Esophagus muscularis mucosa (tissue), 4 donors: ENCODE results near the gene PAM16. TPM values are rescaled to one million over a fixed set of nuclear protein-coding genes. Genes with fewer than 3 reads are reported as not detected.
A peak's percentile ranks its signal among the peaks of the same experiment; 100 is the strongest.

Experiments used
- DNase-seq: peaks from one replicate; pipeline ENCODE4 v3.0.0-alpha.2; 2017; ENCODE audit errors: extremely low spot score
- H3K27ac ChIP-seq, 4 donors: fragments of 200-600 bp; sonication (generic); replicated peaks in 1 of 4; 1 replicate in 3 of 4; 2 replicates in 1 of 4; pipeline ENCODE4 v1.5.1; 2016 to 2019; ENCODE audit warnings: mild to moderate bottlenecking in 1 of 4
- H3K27me3 ChIP-seq, 4 donors: fragments of 200-600 bp; sonication (generic); one replicate each; pipeline versions ENCODE4 v1.5.1 to v1.6.0; 2016 to 2019
- H3K36me3 ChIP-seq, 4 donors: fragments of 200-600 bp; sonication (generic); one replicate each; pipeline ENCODE4 v1.5.1; 2016 to 2019
- H3K4me1 ChIP-seq, 4 donors: fragments of 200-600 bp; sonication (generic); one replicate each; pipeline ENCODE4 v1.5.1; 2016 to 2019
- H3K4me3 ChIP-seq, 4 donors: fragments of 200-600 bp; sonication (generic); 1 replicate in 2 of 4; 2 replicates in 2 of 4; pipeline ENCODE4 v1.5.1; 2016 to 2019; ENCODE audit warnings: mild to moderate bottlenecking in 4 of 4, moderate library complexity in 1 of 4
- H3K9me3 ChIP-seq, 4 donors: fragments of 200-600 bp; sonication (generic); 1 replicate in 3 of 4; 2 replicates in 1 of 4; pipeline ENCODE4 v1.5.1; 2016 to 2019
- CTCF ChIP-seq, 3 experiments: fragments of 200-600 bp in 2 of 3; fragments of 450-650 bp in 1 of 3; sonication (generic) in 2 of 3; IDR thresholded peaks; one replicate each; pipeline ENCODE4 v1.5.1; 2017 to 2019; ENCODE audit warnings: antibody characterized with exemption in 3 of 3, mild to moderate bottlenecking in 2 of 3, moderate library complexity in 1 of 3
- EP300 ChIP-seq: sonication (generic); formaldehyde crosslinking; IDR thresholded peaks from one replicate; pipeline ENCODE4 v1.6.1; 2017; ENCODE audit warnings: antibody characterized with exemption
- POLR2A ChIP-seq: fragments of 450-650 bp; IDR thresholded peaks from one replicate; pipeline ENCODE4 v1.6.1; 2017; ENCODE audit warnings: antibody characterized with exemption, moderate library complexity, mild to moderate bottlenecking, low read depth
- POLR2AphosphoS5 ChIP-seq, 2 donors: sonication (generic); formaldehyde crosslinking; IDR thresholded peaks; one replicate each; pipeline ENCODE4 v1.6.1; 2017; ENCODE audit warnings: antibody characterized with exemption in 2 of 2
- WGBS: methylation state at CpG from one replicate; pipeline ENCODE4 v1.1.5; 2018; 5-methylcytosine and 5-hydroxymethylcytosine counted together
- intact Hi-C: fragments of 100-400 bp; cut with DNase I; formaldehyde crosslinking; loops from one replicate; pipeline ENCODE4 v1.15.1; 2023
- total RNA-seq, 4 donors: library from RNA; depleted of rRNA; stranded (reverse); fragments of >200 nt; gene quantifications; one replicate each; pipeline versions ENCODE4 v1.1.0 to v1.2.1, GENCODE V29; 2016

Gene PAM16
- total RNA-seq, 4 donors from 2014 or later: 24.5 to 44.1 (median 40.2) TPM

- TF ChIP-seq POLR2AphosphoS5 (IDR thresholded peaks at IDR 0.05): no peak
- peak overlapping the region; percentile 96 to 97 (median 96) for H3K27ac ChIP-seq
- WGBS: 68% methylated on average over 27 of the region's 37 CpGs
- no peaks in the 10 kb centered on the region for H3K27me3 ChIP-seq
- no peaks in the 10 kb centered on the region for H3K9me3 ChIP-seq
- H3K4me1 ChIP-seq: peaks cover 74 to 93% (median 92%) of the 10 kb centered on the region in 4 donors
- DNase-seq: no peak
- no peaks in the 10 kb centered on the region for H3K36me3 ChIP-seq
- peak overlapping the region in 3 of 4 donors; percentile 1 to 31 (median 12) for H3K4me3 ChIP-seq
- intact Hi-C loops: no loop called here
Observed at GRCh38 chr16:4319454-4320421, 31.4 kb downstream of the PAM16 start.

- 94% methylated on average over 2 of the region's 5 CpGs for WGBS
- Histone ChIP-seq H3K27ac (peak overlapping the region; percentile 96 to 97 (median 96)), H3K4me3 (peak overlapping the region in 1 of 4 donors; percentile 90), H3K9me3 (no peaks in the 10 kb centered on the region), H3K36me3 (no peaks in the 10 kb centered on the region), H3K4me1 (peaks cover 69 to 93% (median 92%) of the 10 kb centered on the region in 4 donors), H3K27me3 (no peaks in the 10 kb centered on the region)
- no peak for DNase-seq
- intact Hi-C loops: no loop called here
- TF ChIP-seq POLR2A (no peak), EP300 (no peak), POLR2AphosphoS5 (IDR thresholded peaks at IDR 0.05) (no peak), CTCF (IDR thresholded peaks at IDR 0.05) (no peak)
Observed at GRCh38 chr16:4318967-4319366, 32.2 kb downstream of the PAM16 start.

GRCh38 chr16:4318451-4318910 is 32.6 kb downstream of the PAM16 start:
- no peaks in the 10 kb centered on the region for H3K36me3 ChIP-seq
- intact Hi-C loops: no loop called here
- H3K4me1 ChIP-seq: peaks cover 69 to 93% (median 92%) of the 10 kb centered on the region in 4 donors
- no peak for TF ChIP-seq EP300
- no peak for TF ChIP-seq CTCF (IDR thresholded peaks at IDR 0.05)
- no peak for TF ChIP-seq POLR2A
- no peak for TF ChIP-seq POLR2AphosphoS5 (IDR thresholded peaks at IDR 0.05)
- no peak for DNase-seq
- no peaks in the 10 kb centered on the region for H3K27me3 ChIP-seq
- no peaks in the 10 kb centered on the region for H3K9me3 ChIP-seq
- WGBS: 65% methylated on average over 13 of the region's 13 CpGs
- H3K27ac ChIP-seq: peak overlapping the region; percentile 96 to 97 (median 96)
- H3K4me3 ChIP-seq: peak overlapping the region in 2 of 4 donors; percentile 73 to 90

GRCh38 chr16:4317532-4318450 is 33.3 kb downstream of the PAM16 start:
- H3K4me3 ChIP-seq: peak overlapping the region; percentile 73 to 90 (median 80)
- no peaks in the 10 kb centered on the region for H3K36me3 ChIP-seq
- TF ChIP-seq POLR2A (no peak), POLR2AphosphoS5 (IDR thresholded peaks at IDR 0.05) (no peak), EP300 (no peak), CTCF (IDR thresholded peaks at IDR 0.05) (no peak)
- H3K27me3 ChIP-seq: no peaks in the 10 kb centered on the region
- DNase-seq: no peak
- H3K4me1 ChIP-seq: peaks cover 63 to 88% (median 86%) of the 10 kb centered on the region in 4 donors
- H3K27ac ChIP-seq: peak overlapping the region; percentile 96 to 97 (median 96)
- intact Hi-C loops: no loop called here
- WGBS: 39% methylated on average over 10 of the region's 12 CpGs
- no peaks in the 10 kb centered on the region for H3K9me3 ChIP-seq
